ENCODE data around the gene SCIN.

DNA sequence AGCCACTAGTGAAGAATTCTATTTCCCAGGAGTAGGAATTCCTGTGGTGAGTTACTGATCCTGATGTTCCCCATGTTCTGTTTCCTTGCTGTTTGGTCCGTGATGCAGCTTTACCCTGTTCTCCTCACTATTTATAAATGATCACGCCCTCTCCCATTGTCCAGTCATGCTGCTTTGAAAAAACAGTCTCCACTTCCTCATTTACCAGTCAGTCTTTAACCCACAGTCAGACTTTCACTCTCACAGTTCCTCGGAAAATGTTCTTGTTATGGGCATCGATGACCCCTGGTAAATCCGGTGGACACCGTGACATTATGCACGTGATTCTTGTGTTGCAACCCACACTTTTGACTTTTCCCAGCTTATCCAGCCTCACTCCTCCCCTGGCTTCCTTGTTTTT is 14.4 kb downstream of the SCIN start:
- TF ChIP-seq, protein P1, sequence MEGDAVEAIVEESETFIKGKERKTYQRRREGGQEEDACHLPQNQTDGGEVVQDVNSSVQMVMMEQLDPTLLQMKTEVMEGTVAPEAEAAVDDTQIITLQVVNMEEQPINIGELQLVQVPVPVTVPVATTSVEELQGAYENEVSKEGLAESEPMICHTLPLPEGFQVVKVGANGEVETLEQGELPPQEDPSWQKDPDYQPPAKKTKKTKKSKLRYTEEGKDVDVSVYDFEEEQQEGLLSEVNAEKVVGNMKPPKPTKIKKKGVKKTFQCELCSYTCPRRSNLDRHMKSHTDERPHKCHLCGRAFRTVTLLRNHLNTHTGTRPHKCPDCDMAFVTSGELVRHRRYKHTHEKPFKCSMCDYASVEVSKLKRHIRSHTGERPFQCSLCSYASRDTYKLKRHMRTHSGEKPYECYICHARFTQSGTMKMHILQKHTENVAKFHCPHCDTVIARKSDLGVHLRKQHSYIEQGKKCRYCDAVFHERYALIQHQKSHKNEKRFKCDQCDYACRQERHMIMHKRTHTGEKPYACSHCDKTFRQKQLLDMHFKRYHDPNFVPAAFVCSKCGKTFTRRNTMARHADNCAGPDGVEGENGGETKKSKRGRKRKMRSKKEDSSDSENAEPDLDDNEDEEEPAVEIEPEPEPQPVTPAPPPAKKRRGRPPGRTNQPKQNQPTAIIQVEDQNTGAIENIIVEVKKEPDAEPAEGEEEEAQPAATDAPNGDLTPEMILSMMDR (conservative IDR thresholded peaks at IDR 0.05; ENCODE audit: low read length) = no peak
- TF ChIP-seq EZH2phosphoT487 (IDR thresholded peaks at IDR 0.05; ENCODE audit: borderline replicate concordance, low read depth, low read length) = no peak
